WTC11 (cell line): Measurements from ENCODE around the gene SLC45A1. TPM values are rescaled to one million over a fixed set of nuclear protein-coding genes. Genes with fewer than 3 reads are reported as not detected.

ENCODE experiments used
- ATAC-seq: fragments of 200-7000 bp; cut with Tn5 transposase; 2 replicates; pipeline ENCODE4 v1.10.0; 2021; ENCODE audit warnings: mild to moderate bottlenecking, moderate library complexity
- CTCF ChIA-PET: fragments of 300-600 bp; sonication (Branson Sonifier 250); formaldehyde crosslinking; loops from one replicate; lab custom pipeline; 2021; ENCODE audit warnings: antibody characterized with exemption; lab: Charles Lee
- POLR2A ChIA-PET: fragments of 350-600 bp; sonication (Branson Sonifier 250); formaldehyde crosslinking; loops from one replicate; lab custom pipeline; 2021; ENCODE audit warnings: antibody characterized with exemption; lab: Charles Lee
- DNase-seq: peaks from one replicate; pipeline ENCODE4 v3.0.0; 2021; ENCODE audit warnings: low spot score
- H3K27ac Mint-ChIP-seq: 2 replicates; pipeline ENCODE4 v1.8.0; 2021; ENCODE audit warnings: mixed read lengths
- H3K27me3 Mint-ChIP-seq: 2 replicates; pipeline ENCODE4 v1.8.0; 2021; ENCODE audit warnings: low read depth, mild to moderate bottlenecking, moderate library complexity, mixed read lengths
- H3K36me3 Mint-ChIP-seq: 2 replicates; pipeline ENCODE4 v1.8.0; 2021; ENCODE audit warnings: mixed read lengths
- H3K4me1 Mint-ChIP-seq: 2 replicates; pipeline ENCODE4 v1.8.0; 2022; ENCODE audit warnings: mixed read lengths
- H3K4me3 Mint-ChIP-seq: 2 replicates; pipeline ENCODE4 v1.8.0; 2021; ENCODE audit warnings: mild to moderate bottlenecking, moderate library complexity, mixed read lengths
- H3K9me3 Mint-ChIP-seq: 2 replicates; pipeline ENCODE4 v1.8.0; 2021; ENCODE audit warnings: mixed read lengths
- AFF4 ChIP-seq: sonication (generic); formaldehyde crosslinking; IDR thresholded peaks from 2 replicates; pipeline ENCODE4 v1.8.1; 2023; ENCODE audit warnings: mild to moderate bottlenecking, missing genetic modification reagents, borderline replicate concordance
- ATF3 ChIP-seq: sonication (generic); formaldehyde crosslinking; conservative IDR thresholded peaks from 2 replicates; pipeline ENCODE4 v1.8.1; 2022; ENCODE audit warnings: mild to moderate bottlenecking, missing genetic modification reagents
- CDX4 ChIP-seq: fragments of 250-450 bp; sonication (Bioruptor Pico); IDR thresholded peaks from 2 replicates; pipeline ENCODE4 v1.9.0; 2021; ENCODE audit warnings: moderate library complexity, mild to moderate bottlenecking, inconsistent platforms, borderline replicate concordance
- ELF4 ChIP-seq: sonication (generic); formaldehyde crosslinking; IDR thresholded peaks from 2 replicates; pipeline ENCODE4 v1.8.1; 2022; ENCODE audit warnings: low read depth, mild to moderate bottlenecking, moderate library complexity, missing genetic modification reagents
- EMX1 ChIP-seq: fragments of 250-450 bp; sonication (Bioruptor Pico); IDR thresholded peaks from 2 replicates; pipeline ENCODE4 v1.8.0; 2021; ENCODE audit warnings: mild to moderate bottlenecking
- FOXK1 ChIP-seq: sonication (generic); formaldehyde crosslinking; IDR thresholded peaks from 2 replicates; pipeline ENCODE4 v1.8.0; 2022; ENCODE audit warnings: mild to moderate bottlenecking, moderate library complexity, missing genetic modification reagents
- IRF1 ChIP-seq: sonication (generic); formaldehyde crosslinking; IDR thresholded peaks from 2 replicates; pipeline ENCODE4 v1.8.0; 2023; ENCODE audit warnings: missing genetic modification reagents
- JUN ChIP-seq: sonication (generic); formaldehyde crosslinking; IDR thresholded peaks from 2 replicates; pipeline ENCODE4 v1.8.0; 2023; ENCODE audit warnings: mild to moderate bottlenecking, missing genetic modification reagents
- KAT7 ChIP-seq: sonication (generic); formaldehyde crosslinking; IDR thresholded peaks from 2 replicates; pipeline ENCODE4 v1.8.1; 2023; ENCODE audit warnings: missing genetic modification reagents, mild to moderate bottlenecking, borderline replicate concordance
- MXD4 ChIP-seq: fragments of 250-450 bp; sonication (Bioruptor Pico); IDR thresholded peaks from 2 replicates; pipeline ENCODE4 v1.8.0; 2021; ENCODE audit warnings: mild to moderate bottlenecking, moderate library complexity, borderline replicate concordance
- PRDM15 ChIP-seq: sonication (generic); formaldehyde crosslinking; IDR thresholded peaks from 2 replicates; pipeline ENCODE4 v1.8.0; 2022; ENCODE audit warnings: missing genetic modification reagents
- PRRX2 ChIP-seq: fragments of 250-450 bp; sonication (Bioruptor Pico); IDR thresholded peaks from 2 replicates; pipeline ENCODE4 v1.8.0; 2021; ENCODE audit warnings: mild to moderate bottlenecking
- STAT6 ChIP-seq: sonication (generic); formaldehyde crosslinking; conservative IDR thresholded peaks from 2 replicates; pipeline ENCODE4 v1.8.1; 2023; ENCODE audit warnings: mild to moderate bottlenecking, low read depth, missing genetic modification reagents, moderate library complexity
- TCF7 ChIP-seq: sonication (generic); formaldehyde crosslinking; IDR thresholded peaks from 2 replicates; pipeline ENCODE4 v1.8.0; 2022; ENCODE audit warnings: mild to moderate bottlenecking, low read depth, missing genetic modification reagents, moderate library complexity
- USF2 ChIP-seq: sonication (generic); formaldehyde crosslinking; IDR thresholded peaks from 2 replicates; pipeline ENCODE4 v1.8.1; 2023; ENCODE audit warnings: mild to moderate bottlenecking, missing genetic modification reagents, moderate library complexity
- ZBTB21 ChIP-seq: sonication (generic); formaldehyde crosslinking; IDR thresholded peaks from 2 replicates; pipeline ENCODE4 v1.8.1; 2023; ENCODE audit warnings: mild to moderate bottlenecking, missing genetic modification reagents, borderline replicate concordance
- ZSCAN18 ChIP-seq: fragments of 250-450 bp; sonication (Bioruptor Pico); IDR thresholded peaks from 2 replicates; pipeline ENCODE4 v2.1.2; 2022; ENCODE audit warnings: mild to moderate bottlenecking, moderate library complexity
- total RNA-seq: library from RNA; stranded (reverse); gene quantifications from 3 replicates; pipeline ENCODE4 v1.2.3, GENCODE V29; 2021

The SLC45A1 gene
- total RNA-seq, 1 experiment from 2014 or later = 2.3 TPM

GRCh38 chr1:8349473-8349865 is 31.6 kb downstream of the SLC45A1 start (continued):
- TF ChIP-seq AFF4 = no peak
- TF ChIP-seq PRDM15 (CRISPR knock-in tag) = no peak
- TF ChIP-seq STAT6 (CRISPR knock-in tag) = no peak
- TF ChIP-seq, all 79 proteins: peak for 0

GRCh38 chr1:8349961-8350360 is 32.0 kb downstream of the SLC45A1 start:
- ATAC-seq = no peak
- no peak for TF ChIP-seq ELF4 (CRISPR knock-in tag)
- no peak for TF ChIP-seq FOXK1 (CRISPR knock-in tag)
- TF ChIP-seq USF2 (CRISPR knock-in tag) = no peak
- TF ChIP-seq IRF1 (CRISPR knock-in tag) = no peak
- no peak for TF ChIP-seq MXD4 (CRISPR knock-in tag)
- TF ChIP-seq ZSCAN18 (CRISPR knock-in tag) = no peak
- no peak for TF ChIP-seq KAT7 (CRISPR knock-in tag)
- TF ChIP-seq EMX1 (CRISPR knock-in tag) = no peak
- no peak for TF ChIP-seq JUN (CRISPR knock-in tag)
- no peak for TF ChIP-seq ZBTB21 (CRISPR knock-in tag)
- TF ChIP-seq ATF3 = no peak
- no peak for TF ChIP-seq PRRX2 (CRISPR knock-in tag)
- no peak for TF ChIP-seq CDX4 (CRISPR knock-in tag)
- TF ChIP-seq TCF7 (CRISPR knock-in tag) = no peak
- H3K27me3 Mint-ChIP-seq = no peaks in the 10 kb centered on the region
- H3K9me3 Mint-ChIP-seq = no peaks in the 10 kb centered on the region
- DNase-seq = no peak
- H3K4me1 Mint-ChIP-seq = peaks cover 26% of the 10 kb centered on the region
- CTCF ChIA-PET = interaction anchor here (0.7 to 7.6 kb wide), 15 partner anchors 9 to 507 kb away, joined by 3 to 97 read pairs (median 6); partner anchors contain the start of gene SLC45A1
- no peak overlapping the region for H3K27ac Mint-ChIP-seq
- POLR2A ChIA-PET = no interaction called here
- H3K4me3 Mint-ChIP-seq = no peak overlapping the region
- H3K36me3 Mint-ChIP-seq = peaks cover 10% of the 10 kb centered on the region
